ENCODE data around the gene LRRC3. TPM values are rescaled to one million over a fixed set of nuclear protein-coding genes. Genes with fewer than 3 reads are reported as not detected.

LRRC3 gene
- total and polyA plus RNA-seq, 2 of the 8 experiments (the other 6 are each of a cell fraction or from before 2014, with no cell fraction given): 3.1 to 5.4 TPM

GRCh38 chr21:44467859-44468195 is 12.5 kb downstream of the LRRC3 start:
- Histone ChIP-seq H3K27ac (ENCODE audit: low read depth, low read length) (no peak overlapping the region), H3K23me2 (ENCODE audit: low read depth, low read length) (no peaks in the 10 kb centered on the region), H4K20me1 (replicated peaks in 1 of 2; ENCODE audit: control insufficient read depth in 1 of 2, insufficient read depth in 2 of 2, low read length in 2 of 2) (no peaks in the 10 kb centered on the region), H4K91ac (replicated peaks; ENCODE audit: insufficient read length, low read length) (no peak overlapping the region), H3K79me1 (ENCODE audit: low read depth, low read length) (no peaks in the 10 kb centered on the region), H2BK20ac (ENCODE audit: low read length) (no peak overlapping the region), H3K4me3 (ENCODE audit: extremely low read depth in 1 of 4, insufficient read depth in 2 of 4, low read depth in 3 of 4, low read length in 4 of 4) (no peak overlapping the region), H3K27me3 (replicated peaks in 1 of 4; ENCODE audit: control insufficient read depth in 3 of 4, extremely low read depth in 1 of 4, insufficient read depth in 3 of 4, low read length in 3 of 4) (no peaks in the 10 kb centered on the region), H3K4ac (replicated peaks; ENCODE audit: insufficient read length, low read depth, low read length) (no peak overlapping the region), H3K9me3 (ENCODE audit: insufficient read depth in 2 of 2, low read depth in 1 of 2, low read length in 1 of 2) (no peaks in the 10 kb centered on the region), H2AK5ac (ENCODE audit: low read depth, low read length) (no peak overlapping the region), H3K56ac (replicated peaks; ENCODE audit: insufficient read length, low read depth, low read length) (no peak overlapping the region), H4K5ac (ENCODE audit: insufficient read length, low read depth, low read length) (no peak overlapping the region), H2BK15ac (ENCODE audit: low read length) (no peak overlapping the region), H3K4me2 (ENCODE audit: insufficient read depth in 1 of 2, low read depth in 2 of 2, low read length in 2 of 2) (no peak overlapping the region), H3K18ac (ENCODE audit: extremely low read depth, low read length) (no peak overlapping the region), H3K36me3 (ENCODE audit: control insufficient read depth in 2 of 4, insufficient read depth in 4 of 4, low read length in 3 of 4) (no peaks in the 10 kb centered on the region), H3K14ac (ENCODE audit: insufficient read length) (no peak overlapping the region), H3K79me2 (ENCODE audit: control insufficient read depth in 1 of 2, insufficient read depth in 2 of 2, low read length in 2 of 2) (no peaks in the 10 kb centered on the region), H2BK12ac (ENCODE audit: low read depth, low read length) (no peak overlapping the region), H2BK120ac (replicated peaks; ENCODE audit: low read depth, low read length) (no peak overlapping the region), H4K8ac (ENCODE audit: extremely low read depth, insufficient read depth, low read length) (peak overlapping the region; percentile 22), H2BK5ac (ENCODE audit: low read depth, low read length) (no peak overlapping the region), H3K9ac (replicated peaks in 1 of 4; ENCODE audit: extremely low read depth in 1 of 4, low read depth in 3 of 4, low read length in 3 of 4) (no peak overlapping the region), H3K4me1 (replicated peaks in 1 of 4; ENCODE audit: control insufficient read depth in 3 of 4, insufficient read depth in 4 of 4, low read length in 3 of 4) (peaks cover 0 to 2% (median 0%) of the 10 kb centered on the region in 4 experiments; a peak in 2 of 7 replicates), H3K23ac (ENCODE audit: insufficient read length) (no peak overlapping the region), H2AFZ (ENCODE audit: low read length) (no peak overlapping the region)
- DNase-seq (ENCODE audit: low read depth in 1 of 2, low spot score in 2 of 2) (no peak), FAIRE-seq (no peak)
- POLR2A ChIA-PET (ENCODE audit: partially characterized antibody): no interaction called here
- CTCF ChIA-PET (ENCODE audit: partially characterized antibody): interaction anchor here (0.9 to 1.9 kb wide), 3 partner anchors 12 to 23 kb away, joined by 3 to 4 read pairs (median 4); no protein-coding TSS in a partner anchor
- no peak for TF ChIP-seq RFX5 (IDR thresholded peaks at IDR 0.05; ENCODE audit: borderline replicate concordance, low read depth, low read length)
- TF ChIP-seq CHD2 (IDR thresholded peaks at IDR 0.05; ENCODE audit: low read length): no peak
- 96% methylated on average over 15 of the region's 15 CpGs; no CpG with 5 or more reads in 1 of the 2 experiments for WGBS, 2 experiments (ENCODE audit: extremely low coverage in 1 of 2, insufficient coverage in 1 of 2, insufficient read length in 1 of 2, insufficient replicate concordance in 2 of 2, low coverage in 1 of 2, low lambda C conversion rate in 2 of 2, missing lambda C conversion rate in 1 of 2)

All from H1 (cell line).